Spleen (tissue), 7 donors: ENCODE data around the gene RPTOR.

Source experiments
- CTCF ChIP-seq, 11 experiments: fragments of 200-600 bp in 7 of 11; fragments of 450-650 bp in 4 of 11; sonication (generic) in 4 of 11; IDR thresholded peaks in 8 of 11; conservative IDR thresholded peaks in 3 of 11; 1 replicate in 7 of 11; 2 replicates in 4 of 11; pipeline versions ENCODE4 v1.4.0 to v1.8.0; 2016 to 2021; ENCODE audit warnings: antibody characterized with exemption in 11 of 11, inconsistent platforms in 4 of 11, mild to moderate bottlenecking in 1 of 11
- POLR2A ChIP-seq, 3 donors: fragments of 450-650 bp; IDR thresholded peaks; one replicate each; pipeline ENCODE4 v1.5.1; 2017; ENCODE audit warnings: antibody characterized with exemption in 3 of 3, mild to moderate bottlenecking in 1 of 3
- donor health status: DM: no; HTN: no; CAD: no; lungs with moderate emphysema.
- donor health status: DM: no; HTN: no; CAD: no.
- donor health status: DM: no; HTN: no; CAD: no.

- TF ChIP-seq CTCF (IDR thresholded peaks at IDR 0.05 in 8 of 11, conservative IDR thresholded peaks at IDR 0.05 in 3 of 11), result no peak
- TF ChIP-seq POLR2A (IDR thresholded peaks at IDR 0.05), result no peak
Measured at GRCh38 chr17:80738020-80738808, 193.6 kb downstream of the RPTOR start.
